Gastroesophageal sphincter (tissue), 4 donors: Measurements from ENCODE around the gene VAV1. TPM values are rescaled to one million over a fixed set of nuclear protein-coding genes. Genes with fewer than 3 reads are reported as not detected.

Experiments used
- ATAC-seq: fragments of 150-250 bp; one replicate; pipeline ENCODE4 v1.9.1; 2016; ENCODE audit warnings: mild to moderate bottlenecking, moderate library complexity
- H3K27ac ChIP-seq, 4 donors: fragments of 200-600 bp; sonication (generic) in 3 of 4; 1 replicate in 3 of 4; 2 replicates in 1 of 4; pipeline ENCODE4 v1.5.1; 2016 to 2019
- H3K27me3 ChIP-seq: fragments of 200-600 bp; sonication (generic); one replicate; pipeline ENCODE4 v1.5.1; 2019
- H3K36me3 ChIP-seq, 2 donors: fragments of 200-600 bp; sonication (generic); one replicate each; pipeline ENCODE4 v1.5.1; 2019; ENCODE audit warnings: control low read depth in 1 of 2
- H3K4me1 ChIP-seq, 3 donors: fragments of 200-600 bp; sonication (generic); 1 replicate in 2 of 3; 2 replicates in 1 of 3; pipeline ENCODE4 v1.5.1; 2016 to 2019; ENCODE audit warnings: control low read depth in 2 of 3
- H3K4me3 ChIP-seq, 2 donors: fragments of 200-600 bp; sonication (generic); one replicate each; pipeline ENCODE4 v1.5.1; 2019; ENCODE audit warnings: mild to moderate bottlenecking in 1 of 2, moderate library complexity in 1 of 2
- H3K9me3 ChIP-seq, 3 donors: fragments of 200-600 bp; sonication (generic); one replicate each; pipeline ENCODE4 v1.5.1; 2017 to 2019; ENCODE audit warnings: control low read depth in 2 of 3
- CTCF ChIP-seq, 4 experiments: fragments of 200-600 bp in 2 of 4; fragments of 450-650 bp in 2 of 4; sonication (generic) in 1 of 4; IDR thresholded peaks; one replicate each; pipeline ENCODE4 v1.5.1; 2017 to 2019; ENCODE audit warnings: antibody characterized with exemption in 4 of 4, mild to moderate bottlenecking in 2 of 4, moderate library complexity in 2 of 4
- EP300 ChIP-seq: sonication (generic); formaldehyde crosslinking; IDR thresholded peaks from one replicate; pipeline ENCODE4 v1.6.1; 2017; ENCODE audit warnings: antibody characterized with exemption, mild to moderate bottlenecking
- POLR2A ChIP-seq, 2 donors: fragments of 450-650 bp; IDR thresholded peaks; one replicate each; pipeline ENCODE4 v1.6.1; 2017; ENCODE audit warnings: antibody characterized with exemption in 2 of 2, mild to moderate bottlenecking in 2 of 2, moderate library complexity in 1 of 2
- POLR2AphosphoS5 ChIP-seq: sonication (generic); formaldehyde crosslinking; IDR thresholded peaks from one replicate; pipeline ENCODE4 v1.6.1; 2017; ENCODE audit warnings: antibody characterized with exemption
- WGBS, 2 donors: methylation state at CpG; one replicate each; pipeline ENCODE4 v1.1.5; 2018; ENCODE audit warnings: low coverage in 1 of 2; 5-methylcytosine and 5-hydroxymethylcytosine counted together
- total RNA-seq, 4 donors: library from RNA; depleted of rRNA; stranded (reverse); fragments of >200 nt; gene quantifications; one replicate each; pipeline ENCODE4 v1.1.0, GENCODE V29; 2016

VAV1 gene
- total RNA-seq, 4 donors from 2014 or later, result 2.3 to 7.8 (median 5.7) TPM

DNA sequence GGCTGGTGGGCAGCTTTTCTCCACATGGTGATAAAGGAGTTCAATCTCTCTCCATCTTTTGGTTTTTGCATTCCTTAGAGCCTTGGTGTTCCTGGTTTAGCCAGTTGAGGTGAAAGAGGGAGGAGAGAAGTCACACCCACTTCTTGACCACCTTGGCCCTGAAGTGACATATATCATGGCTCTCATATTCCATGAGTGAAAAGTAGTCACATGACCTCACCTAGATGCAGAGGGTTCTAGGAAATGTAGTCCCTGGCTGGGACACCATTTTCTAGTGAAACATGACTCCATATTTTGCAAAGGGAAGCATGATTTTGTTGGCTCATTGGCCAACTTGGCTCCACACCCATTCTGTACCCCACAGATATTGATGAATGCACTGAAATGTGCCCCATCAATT is 130.9 kb downstream of the VAV1 start:
- no peaks in the 10 kb centered on the region for H3K4me1 ChIP-seq
- no peaks in the 10 kb centered on the region for H3K36me3 ChIP-seq
- no peak overlapping the region for H3K4me3 ChIP-seq
- TF ChIP-seq EP300 (no peak), POLR2AphosphoS5 (no peak), CTCF (IDR thresholded peaks at IDR 0.05) (no peak), POLR2A (IDR thresholded peaks at IDR 0.05) (no peak)
- H3K27me3 ChIP-seq, result peaks cover 30% of the 10 kb centered on the region
- no peak for ATAC-seq
- H3K9me3 ChIP-seq, result peaks cover 0 to 78% (median 1%) of the 10 kb centered on the region in 3 donors
- no peak overlapping the region for H3K27ac ChIP-seq

DNA sequence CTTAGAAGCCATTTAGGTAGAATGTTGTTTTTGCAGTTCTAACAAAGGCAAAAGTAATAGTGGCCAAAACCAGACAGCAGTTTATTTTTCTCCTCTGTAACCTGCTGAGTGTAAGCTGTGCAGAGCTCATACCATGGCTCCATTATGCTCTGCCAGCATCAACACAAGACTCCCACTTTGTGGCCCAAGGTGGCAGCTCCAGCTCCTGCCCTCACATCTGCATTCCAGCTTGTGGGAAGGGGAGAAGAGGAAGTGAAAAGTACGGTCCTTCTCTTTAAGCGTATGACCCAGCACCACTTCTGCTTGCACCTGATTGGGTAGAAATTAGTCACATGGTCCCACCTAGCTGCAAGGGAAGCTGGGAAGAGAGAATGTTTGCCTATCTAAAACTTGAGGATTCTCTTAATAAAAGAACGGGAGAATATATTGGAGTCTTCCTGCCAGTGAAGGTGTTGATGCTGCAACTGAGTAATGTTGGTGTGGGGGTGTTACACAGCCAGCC is 134.1 kb downstream of the VAV1 start:
- ATAC-seq, result no peak
- 45 to 59% methylated on average over 3 of the region's 3 CpGs for WGBS, 2 donors
- H3K9me3 ChIP-seq, result peaks cover 0 to 49% (median 1%) of the 10 kb centered on the region in 3 donors
- TF ChIP-seq POLR2AphosphoS5 (no peak), POLR2A (IDR thresholded peaks at IDR 0.05) (no peak), EP300 (no peak), CTCF (IDR thresholded peaks at IDR 0.05) (no peak)
- H3K27me3 ChIP-seq, result peaks cover 30% of the 10 kb centered on the region
- no peak overlapping the region for H3K27ac ChIP-seq
- H3K4me1 ChIP-seq, result no peaks in the 10 kb centered on the region
- no peaks in the 10 kb centered on the region for H3K36me3 ChIP-seq
- H3K4me3 ChIP-seq, result no peak overlapping the region

Other genes starting within 250 kb of the VAV1 start
- gene TNFSF9, start 241.7 kb upstream of the VAV1 start, total RNA-seq, result under 1 TPM in 2 of 4 donors, not detected in 2; 0.17 to 0.27 TPM
- gene CD70, start 181.6 kb upstream of the VAV1 start, total RNA-seq, result 1 to 10 TPM in 1 of 4 donors, not detected in 3; 2.2 TPM
- gene TNFSF14, start 102.5 kb upstream of the VAV1 start, total RNA-seq, result 1 to 10 TPM in 2 of 4 donors, under 1 TPM in 2; 0.16 to 2.4 (median 0.81) TPM
- 100 to 1,000 TPM; 246 to 757 (median 594) TPM for gene C3, start 52.1 kb upstream of the VAV1 start, total RNA-seq
- 10 to 100 TPM; 44.0 to 68.8 (median 60.1) TPM for gene GPR108, start 35.1 kb upstream of the VAV1 start, total RNA-seq
- gene TRIP10, start 33.0 kb upstream of the VAV1 start, total RNA-seq, result 100 to 1,000 TPM in 3 of 4 donors, 10 to 100 TPM in 1; 94.1 to 129 (median 104) TPM
- gene SH2D3A, start 5.3 kb upstream of the VAV1 start, total RNA-seq, result 1 to 10 TPM in 2 of 4 donors, under 1 TPM in 1, not detected in 1; 0.78 to 5.8 (median 1.7) TPM
- gene ADGRE1, start 114.9 kb downstream of the VAV1 start, total RNA-seq, result under 1 TPM in 1 of 4 donors, not detected in 3; 0.13 TPM
- gene MBD3L2B, start 248.7 kb downstream of the VAV1 start, total RNA-seq, result not detected